GM13976 (cell line): Measurements from ENCODE around the gene PACC1.
"Not testable (repeated sequence)": the region's sequence is repeated elsewhere in the genome, so short reads cannot be mapped to it uniquely, and the experiment has no call there.

Experiments
- DNase-seq: peaks from one replicate; pipeline ENCODE4 v3.0.0; 2012; ENCODE audit warnings: low spot score
- CTCF ChIP-seq: IDR thresholded peaks from 2 replicates; pipeline ENCODE4 v1.5.1; 2012; ENCODE audit warnings: borderline replicate concordance, mild to moderate bottlenecking; ENCODE audit not compliant: insufficient read depth; ENCODE audit errors: extremely low read depth, missing control alignments, control extremely low read depth
- in situ Hi-C: fragments of 300-500 bp; cut with MboI; formaldehyde crosslinking; loops from one replicate; pipeline ENCODE4 v1.12.0; 2022; ENCODE audit warnings: low sequenced_read_pairs, mixed read lengths, inconsistent platforms; ENCODE audit not compliant: unreplicated experiment

The PACC1 gene

GRCh38 chr1:212397171-212397570 is 17.5 kb downstream of the PACC1 start:
- no peak for TF ChIP-seq CTCF
- in situ Hi-C loops = no loop called here
- DNase-seq = no peak

- DNase-seq = no peak
- in situ Hi-C loops = no loop called here
- no peak for TF ChIP-seq CTCF
These were observed 18.0 kb downstream of the PACC1 start for GRCh38 chr1:212396638-212397037.

DNA sequence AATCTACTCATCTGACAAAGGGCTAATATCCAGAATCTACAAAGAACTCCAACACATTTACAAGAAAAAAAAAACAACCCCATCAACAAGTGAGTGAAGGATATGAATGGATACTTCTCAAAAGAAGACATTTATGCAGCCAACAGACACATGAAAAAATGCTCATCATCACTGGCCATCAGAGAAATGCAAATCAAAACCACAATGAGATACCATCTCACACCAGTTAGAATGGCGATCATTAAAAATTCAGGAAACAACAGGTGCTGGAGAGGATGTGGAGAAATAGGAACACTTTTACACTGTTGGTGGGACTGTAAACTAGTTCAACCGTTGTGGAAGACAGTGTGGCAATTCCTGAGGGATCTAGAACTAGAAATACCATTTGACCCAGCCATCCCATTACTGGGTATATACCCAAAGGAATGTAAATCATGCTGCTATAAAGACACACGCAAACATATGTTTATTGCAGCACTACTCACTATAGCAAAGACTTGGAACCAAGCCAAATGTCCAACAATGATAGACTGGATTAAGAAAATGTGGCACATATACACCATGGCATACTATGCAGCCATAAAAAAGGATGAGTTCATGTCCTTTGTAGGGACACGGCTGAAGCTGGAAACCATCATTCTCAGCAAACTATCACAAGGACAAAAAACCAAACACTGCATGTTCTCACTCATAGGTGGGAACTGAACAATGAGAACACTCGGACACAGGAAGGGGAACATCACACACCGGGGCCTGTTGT is 18.8 kb downstream of the PACC1 start:
- DNase-seq, in situ Hi-C loops: not testable (repeated sequence)

- no peak for TF ChIP-seq CTCF
- in situ Hi-C loops = no loop called here
- no peak for DNase-seq
These were observed 25.5 kb downstream of the PACC1 start for GRCh38 chr1:212388985-212389716.

GRCh38 chr1:212386029-212386428 is 28.7 kb downstream of the PACC1 start:
- no peak for TF ChIP-seq CTCF
- DNase-seq = no peak
- in situ Hi-C loops = no loop called here

- TF ChIP-seq CTCF = no peak
- in situ Hi-C loops = no loop called here
- no peak for DNase-seq
These were observed 33.2 kb downstream of the PACC1 start for GRCh38 chr1:212381397-212382035.

GRCh38 chr1:212379366-212379765 is 35.3 kb downstream of the PACC1 start:
- in situ Hi-C loops = no loop called here
- no peak for TF ChIP-seq CTCF
- no peak for DNase-seq
